NB4 (cell line): ENCODE measurements around the gene CFAP221.

Source experiments
- MYC ChIP-seq: IDR thresholded peaks from 2 replicates; pipeline ENCODE4 v1.6.1; 2011; ENCODE audit warnings: low read depth, low read length
- POLR2A ChIP-seq: IDR thresholded peaks from 2 replicates; pipeline ENCODE4 v1.6.1; 2011; ENCODE audit warnings: mild to moderate bottlenecking; ENCODE audit not compliant: insufficient read length; ENCODE audit errors: extremely low read depth
- TF ChIP-seq, protein P1 (sequence below): IDR thresholded peaks from one replicate; pipeline ENCODE4 v1.5.1; 2012; ENCODE audit warnings: low read depth, low read length
- TF ChIP-seq, protein P2 (sequence below): IDR thresholded peaks from 2 replicates; pipeline ENCODE4 v1.6.1; 2011; ENCODE audit warnings: low read depth, low read length

DNA sequence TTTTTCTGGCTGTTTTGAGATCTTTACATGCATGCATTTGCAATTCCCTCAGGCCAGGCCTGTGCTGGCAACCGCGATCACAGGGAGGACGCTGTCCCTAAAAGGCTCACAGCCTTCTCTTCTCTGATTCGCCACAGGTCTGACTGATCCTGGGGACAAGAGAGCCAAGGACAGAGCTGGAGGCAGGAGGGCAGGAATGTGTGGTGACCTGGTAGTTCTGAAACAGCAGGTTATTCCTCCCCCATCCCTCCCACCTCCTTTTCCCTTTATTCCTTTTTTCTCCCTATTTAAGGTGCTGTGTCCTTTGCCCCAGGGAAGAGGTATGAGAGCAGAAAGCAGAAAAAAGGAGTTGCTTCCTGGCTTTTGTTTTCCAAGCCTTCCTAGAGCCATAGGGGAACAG is 156.6 kb downstream of the CFAP221 start:
- TF ChIP-seq POLR2A (no peak), MYC (no peak)
- TF ChIP-seq, protein P1, sequence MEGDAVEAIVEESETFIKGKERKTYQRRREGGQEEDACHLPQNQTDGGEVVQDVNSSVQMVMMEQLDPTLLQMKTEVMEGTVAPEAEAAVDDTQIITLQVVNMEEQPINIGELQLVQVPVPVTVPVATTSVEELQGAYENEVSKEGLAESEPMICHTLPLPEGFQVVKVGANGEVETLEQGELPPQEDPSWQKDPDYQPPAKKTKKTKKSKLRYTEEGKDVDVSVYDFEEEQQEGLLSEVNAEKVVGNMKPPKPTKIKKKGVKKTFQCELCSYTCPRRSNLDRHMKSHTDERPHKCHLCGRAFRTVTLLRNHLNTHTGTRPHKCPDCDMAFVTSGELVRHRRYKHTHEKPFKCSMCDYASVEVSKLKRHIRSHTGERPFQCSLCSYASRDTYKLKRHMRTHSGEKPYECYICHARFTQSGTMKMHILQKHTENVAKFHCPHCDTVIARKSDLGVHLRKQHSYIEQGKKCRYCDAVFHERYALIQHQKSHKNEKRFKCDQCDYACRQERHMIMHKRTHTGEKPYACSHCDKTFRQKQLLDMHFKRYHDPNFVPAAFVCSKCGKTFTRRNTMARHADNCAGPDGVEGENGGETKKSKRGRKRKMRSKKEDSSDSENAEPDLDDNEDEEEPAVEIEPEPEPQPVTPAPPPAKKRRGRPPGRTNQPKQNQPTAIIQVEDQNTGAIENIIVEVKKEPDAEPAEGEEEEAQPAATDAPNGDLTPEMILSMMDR, result no peak
- TF ChIP-seq, protein P2, sequence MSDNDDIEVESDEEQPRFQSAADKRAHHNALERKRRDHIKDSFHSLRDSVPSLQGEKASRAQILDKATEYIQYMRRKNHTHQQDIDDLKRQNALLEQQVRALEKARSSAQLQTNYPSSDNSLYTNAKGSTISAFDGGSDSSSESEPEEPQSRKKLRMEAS, result no peak
